GM12878 (cell line): Measurements from ENCODE around the gene CA7. TPM values are rescaled to one million over a fixed set of nuclear protein-coding genes. Genes with fewer than 3 reads are reported as not detected.

Experiments used
- ATAC-seq: fragments of 200-7000 bp; cut with Tn5 transposase; 3 replicates; pipeline ENCODE4 v1.9.1; 2020; ENCODE audit warnings: mild to moderate bottlenecking, moderate library complexity
- BruUV-seq: library from RNA; stranded (reverse); fragments of 400-500 nt; replicated peaks from 2 replicates; lab custom pipeline; 2021; lab: Mats Ljungman, UMichigan
- CTCF ChIA-PET: fragments of 300-600 bp; sonication (Branson Sonifier 250); formaldehyde crosslinking; extraction: SDS; loops from one replicate; lab custom pipeline; 2021; ENCODE audit warnings: inconsistent platforms; lab: Yijun Ruan, JAX
- POLR2A ChIA-PET: fragments of 350-600 bp; formaldehyde crosslinking; extraction: SDS; loops from one replicate; lab custom pipeline; 2021; ENCODE audit warnings: inconsistent platforms; lab: Charles Lee
- RAD21 ChIA-PET: fragments of 300-600 bp; sonication (Branson Sonifier 250); formaldehyde crosslinking; loops from one replicate; lab custom pipeline; 2023; ENCODE audit warnings: antibody characterized with exemption; ENCODE audit not compliant: unreplicated experiment; lab: Charles Lee
- SMC1A ChIA-PET: fragments of 300-600 bp; sonication (Branson Sonifier 250); formaldehyde crosslinking; loops from one replicate; lab custom pipeline; 2023; ENCODE audit not compliant: unreplicated experiment, uncharacterized antibody; lab: Charles Lee
- DNase-seq: peaks from one replicate; pipeline ENCODE4 v3.0.0-alpha.2; 2011; ENCODE audit warnings: low read depth, low spot score
- FAIRE-seq: peaks from 3 replicates; lab custom pipeline; 2011; peaks lifted over from hg19 to GRCh38; lab: Jason Lieb, UNC
- H2AFZ ChIP-seq: 2 replicates; pipeline ENCODE4 v1.6.0; 2011; ENCODE audit warnings: low read depth, low read length, control low read depth; ENCODE audit not compliant: control insufficient read depth
- H3K27ac ChIP-seq: 2 replicates; pipeline ENCODE4 v1.5.1; 2011; ENCODE audit warnings: control low read depth; ENCODE audit not compliant: control insufficient read depth, insufficient read depth
- H3K27me3 ChIP-seq, 2 experiments: replicated peaks in 1 of 2; 2 replicates each; pipeline versions ENCODE4 v1.6.0 to v1.6.1; 2011; ENCODE audit warnings: low read length in 1 of 2; ENCODE audit not compliant: control insufficient read depth in 2 of 2, insufficient read depth in 2 of 2
- H3K36me3 ChIP-seq, 2 experiments: 2 replicates each; pipeline ENCODE4 v1.5.1; 2011; ENCODE audit warnings: low read length in 1 of 2; ENCODE audit not compliant: control insufficient read depth in 2 of 2, insufficient read depth in 2 of 2
- H3K4me1 ChIP-seq: 2 replicates; pipeline ENCODE4 v1.6.1; 2011; ENCODE audit warnings: mild to moderate bottlenecking, low read length, moderate library complexity, mixed read lengths; ENCODE audit not compliant: control insufficient read depth, insufficient read depth
- H3K4me2 ChIP-seq: 2 replicates; pipeline ENCODE4 v1.6.0; 2011; ENCODE audit warnings: control low read depth; ENCODE audit not compliant: control insufficient read depth, insufficient read depth
- H3K4me3 ChIP-seq: fragments of 200-600 bp; sonication (generic); 2 replicates; pipeline ENCODE4 v1.5.1; 2016
- H3K79me2 ChIP-seq: 2 replicates; pipeline ENCODE4 v1.6.0; 2011; ENCODE audit warnings: low read length; ENCODE audit not compliant: control insufficient read depth, insufficient read depth
- H3K9ac ChIP-seq: 2 replicates; pipeline ENCODE4 v1.8.0; 2011; ENCODE audit warnings: low read length, control low read depth, mixed read lengths; ENCODE audit not compliant: control insufficient read depth, insufficient read depth
- H3K9me3 ChIP-seq: replicated peaks from 3 replicates; pipeline ENCODE4 v1.5.1; 2011; ENCODE audit warnings: mild to moderate bottlenecking, low read length; ENCODE audit not compliant: control insufficient read depth, insufficient read depth
- H4K20me1 ChIP-seq: 2 replicates; pipeline ENCODE4 v1.6.0; 2011; ENCODE audit not compliant: control insufficient read depth, insufficient read depth
- E2F4 ChIP-seq: IDR thresholded peaks from 2 replicates; pipeline ENCODE4 v1.6.1; 2012; ENCODE audit warnings: low read depth, low read length, improper control_type of control experiment
- E4F1 ChIP-seq: fragments of 450-650 bp; IDR thresholded peaks from 2 replicates; pipeline ENCODE4 v1.6.1; 2018; ENCODE audit warnings: borderline replicate concordance, mild to moderate bottlenecking; ENCODE audit not compliant: partially characterized antibody
- FOXK2 ChIP-seq: fragments of 450-650 bp; IDR thresholded peaks from 2 replicates; pipeline ENCODE4 v1.6.1; 2017; ENCODE audit warnings: mild to moderate bottlenecking, moderate library complexity
- MYB ChIP-seq: fragments of 150-350 bp; IDR thresholded peaks from 2 replicates; pipeline ENCODE4 v1.6.1; 2014; ENCODE audit warnings: mild to moderate bottlenecking, low read depth, low read length, borderline replicate concordance
- NBN ChIP-seq: fragments of 450-650 bp; IDR thresholded peaks from 2 replicates; pipeline ENCODE4 v1.6.1; 2016
- TARDBP ChIP-seq: IDR thresholded peaks from 2 replicates; pipeline ENCODE4 v1.6.1; 2016; ENCODE audit warnings: borderline replicate concordance
- ZBTB33 ChIP-seq: fragments of 450-650 bp; IDR thresholded peaks from 2 replicates; pipeline ENCODE4 v1.6.1; 2017; ENCODE audit warnings: mild to moderate bottlenecking
- ZNF24 ChIP-seq: fragments of 450-650 bp; IDR thresholded peaks from 2 replicates; pipeline ENCODE4 v1.6.1; 2017; ENCODE audit warnings: antibody characterized with exemption, mild to moderate bottlenecking
- WGBS: methylation state at CpG from one replicate; pipeline ENCODE4 v1.1.6; 2016; ENCODE audit warnings: low lambda C conversion rate; ENCODE audit not compliant: insufficient replicate concordance, insufficient coverage; ENCODE audit errors: missing lambda C conversion rate; 5-methylcytosine and 5-hydroxymethylcytosine counted together
- in situ Hi-C: fragments of 300-500 bp; cut with MboI; formaldehyde crosslinking; loops from 9 replicates; pipeline ENCODE4 v1.14.3; 2018; ENCODE audit warnings: mixed read lengths
- intact Hi-C: fragments of 100-400 bp; cut with micrococcal nuclease; formaldehyde crosslinking; loops from one replicate; pipeline ENCODE4 v1.14.2; 2022; ENCODE audit not compliant: unreplicated experiment
- polyA plus RNA-seq, 11 experiments: library from polyadenylated mRNA; depleted of rRNA in 4 of 11; unstranded in 6 of 11; stranded (reverse) in 5 of 11; fragments of >200 nt; fragmentation: Nextera tagmentation in 4 of 11; fragmentation: Illumina TruSeq in 1 of 11; extraction: Ambion mirVana in 4 of 11; extraction: Trizol in 1 of 11; gene quantifications; 1 replicate in 1 of 11; 2 replicates in 10 of 11; pipeline versions ENCODE4 v1.2.1 to v1.2.3, GENCODE V29; 2011 to 2016; ENCODE audit warnings: inconsistent platforms in 2 of 11, missing spikeins in 2 of 11, low read depth in 1 of 11
- total RNA-seq, 4 experiments: library from RNA; depleted of rRNA in 3 of 4; stranded (reverse); fragments of >200 nt in 3 of 4; fragmentation: Illumina TruSeq in 1 of 4; extraction: Trizol in 1 of 4; gene quantifications; 2 replicates each; pipeline versions ENCODE4 v1.2.1 to v1.2.3, GENCODE V29; 2013 to 2021
- TF ChIP-seq, protein P1 (sequence below): IDR thresholded peaks from 2 replicates; pipeline ENCODE4 v1.6.1; 2012; ENCODE audit warnings: improper control_type of control experiment, low read depth, low read length; ENCODE audit not compliant: insufficient replicate concordance
- TF ChIP-seq, protein P2 (sequence below): fragments of 450-650 bp; IDR thresholded peaks from 2 replicates; pipeline ENCODE4 v1.6.1; 2016; ENCODE audit warnings: mild to moderate bottlenecking

The CA7 gene
- total and polyA plus RNA-seq, 10 of the 15 experiments (the other 5 are each of a cell fraction or from before 2014, with no cell fraction given), result 0.04 TPM; not detected in 9

- no peaks in the 10 kb centered on the region for H3K36me3 ChIP-seq
- in situ Hi-C loops (no loop called here), intact Hi-C loops (no loop called here)
- BruUV-seq, result no TSS peak
- DNase-seq (no peak), ATAC-seq (peak; percentile 80), FAIRE-seq (no peak)
- ChIA-PET CTCF (interaction anchor here (0.6 to 4.4 kb wide), 4 partner anchors 8 to 224 kb away, joined by 3 to 31 read pairs (median 8); partner anchors contain the start of gene NAE1), POLR2A (interaction anchor here (0.7 kb wide), 2 partner anchors 28 to 185 kb away, joined by 4 to 7 read pairs; partner anchors contain the start of gene NAE1), RAD21 (no interaction called here), SMC1A (no interaction called here)
- no peaks in the 10 kb centered on the region for H3K9me3 ChIP-seq
- H3K9ac ChIP-seq, result no peak overlapping the region
- H3K4me3 ChIP-seq, result no peak overlapping the region
- WGBS, result 12% methylated on average over 4 of the region's 4 CpGs
- H2AFZ ChIP-seq, result no peak overlapping the region
- H3K4me1 ChIP-seq, result peaks cover 4% of the 10 kb centered on the region
- TF ChIP-seq ZNF24, result no peak
- no peak for TF ChIP-seq MYB
- TF ChIP-seq E2F4, result no peak
- no peak for TF ChIP-seq ZBTB33
- no peak for TF ChIP-seq TARDBP
- TF ChIP-seq, protein P1, sequence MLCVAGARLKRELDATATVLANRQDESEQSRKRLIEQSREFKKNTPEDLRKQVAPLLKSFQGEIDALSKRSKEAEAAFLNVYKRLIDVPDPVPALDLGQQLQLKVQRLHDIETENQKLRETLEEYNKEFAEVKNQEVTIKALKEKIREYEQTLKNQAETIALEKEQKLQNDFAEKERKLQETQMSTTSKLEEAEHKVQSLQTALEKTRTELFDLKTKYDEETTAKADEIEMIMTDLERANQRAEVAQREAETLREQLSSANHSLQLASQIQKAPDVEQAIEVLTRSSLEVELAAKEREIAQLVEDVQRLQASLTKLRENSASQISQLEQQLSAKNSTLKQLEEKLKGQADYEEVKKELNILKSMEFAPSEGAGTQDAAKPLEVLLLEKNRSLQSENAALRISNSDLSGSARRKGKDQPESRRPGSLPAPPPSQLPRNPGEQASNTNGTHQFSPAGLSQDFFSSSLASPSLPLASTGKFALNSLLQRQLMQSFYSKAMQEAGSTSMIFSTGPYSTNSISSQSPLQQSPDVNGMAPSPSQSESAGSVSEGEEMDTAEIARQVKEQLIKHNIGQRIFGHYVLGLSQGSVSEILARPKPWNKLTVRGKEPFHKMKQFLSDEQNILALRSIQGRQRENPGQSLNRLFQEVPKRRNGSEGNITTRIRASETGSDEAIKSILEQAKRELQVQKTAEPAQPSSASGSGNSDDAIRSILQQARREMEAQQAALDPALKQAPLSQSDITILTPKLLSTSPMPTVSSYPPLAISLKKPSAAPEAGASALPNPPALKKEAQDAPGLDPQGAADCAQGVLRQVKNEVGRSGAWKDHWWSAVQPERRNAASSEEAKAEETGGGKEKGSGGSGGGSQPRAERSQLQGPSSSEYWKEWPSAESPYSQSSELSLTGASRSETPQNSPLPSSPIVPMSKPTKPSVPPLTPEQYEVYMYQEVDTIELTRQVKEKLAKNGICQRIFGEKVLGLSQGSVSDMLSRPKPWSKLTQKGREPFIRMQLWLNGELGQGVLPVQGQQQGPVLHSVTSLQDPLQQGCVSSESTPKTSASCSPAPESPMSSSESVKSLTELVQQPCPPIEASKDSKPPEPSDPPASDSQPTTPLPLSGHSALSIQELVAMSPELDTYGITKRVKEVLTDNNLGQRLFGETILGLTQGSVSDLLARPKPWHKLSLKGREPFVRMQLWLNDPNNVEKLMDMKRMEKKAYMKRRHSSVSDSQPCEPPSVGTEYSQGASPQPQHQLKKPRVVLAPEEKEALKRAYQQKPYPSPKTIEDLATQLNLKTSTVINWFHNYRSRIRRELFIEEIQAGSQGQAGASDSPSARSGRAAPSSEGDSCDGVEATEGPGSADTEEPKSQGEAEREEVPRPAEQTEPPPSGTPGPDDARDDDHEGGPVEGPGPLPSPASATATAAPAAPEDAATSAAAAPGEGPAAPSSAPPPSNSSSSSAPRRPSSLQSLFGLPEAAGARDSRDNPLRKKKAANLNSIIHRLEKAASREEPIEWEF, result no peak
- TF ChIP-seq, protein P2, sequence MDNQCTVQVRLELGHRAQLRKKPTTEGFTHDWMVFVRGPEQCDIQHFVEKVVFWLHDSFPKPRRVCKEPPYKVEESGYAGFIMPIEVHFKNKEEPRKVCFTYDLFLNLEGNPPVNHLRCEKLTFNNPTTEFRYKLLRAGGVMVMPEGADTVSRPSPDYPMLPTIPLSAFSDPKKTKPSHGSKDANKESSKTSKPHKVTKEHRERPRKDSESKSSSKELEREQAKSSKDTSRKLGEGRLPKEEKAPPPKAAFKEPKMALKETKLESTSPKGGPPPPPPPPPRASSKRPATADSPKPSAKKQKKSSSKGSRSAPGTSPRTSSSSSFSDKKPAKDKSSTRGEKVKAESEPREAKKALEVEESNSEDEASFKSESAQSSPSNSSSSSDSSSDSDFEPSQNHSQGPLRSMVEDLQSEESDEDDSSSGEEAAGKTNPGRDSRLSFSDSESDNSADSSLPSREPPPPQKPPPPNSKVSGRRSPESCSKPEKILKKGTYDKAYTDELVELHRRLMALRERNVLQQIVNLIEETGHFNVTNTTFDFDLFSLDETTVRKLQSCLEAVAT, result no peak
- no peak for TF ChIP-seq NBN
- no peak for TF ChIP-seq E4F1
- no peak for TF ChIP-seq FOXK2
- no peaks in the 10 kb centered on the region for H4K20me1 ChIP-seq
- H3K4me2 ChIP-seq, result no peak overlapping the region
- no peaks in the 10 kb centered on the region for H3K27me3 ChIP-seq
- H3K27ac ChIP-seq, result no peak overlapping the region; the same call in 1 of the 2 replicates
- no peaks in the 10 kb centered on the region for H3K79me2 ChIP-seq
These were observed 14.7 kb downstream of the CA7 start for GRCh38 chr16:66858740-66859396.
